Duodenal mucosa (tissue), 2 donors: ENCODE data around the gene CAMKMT.

Experiments used
- H3K27ac ChIP-seq: one replicate; pipeline ENCODE4 v1.7.0; 2013; ENCODE audit warnings: low read depth, low read length
- H3K27me3 ChIP-seq, 2 donors: one replicate each; pipeline ENCODE4 v1.7.0; 2013; ENCODE audit warnings: low read length in 2 of 2, control low read depth in 1 of 2; ENCODE audit not compliant: insufficient read depth in 2 of 2, control insufficient read depth in 1 of 2
- H3K36me3 ChIP-seq, 2 donors: one replicate each; pipeline ENCODE4 v1.7.0; 2013; ENCODE audit warnings: low read length in 2 of 2, control low read depth in 1 of 2; ENCODE audit not compliant: insufficient read depth in 2 of 2, control insufficient read depth in 1 of 2
- H3K4me1 ChIP-seq, 2 donors: one replicate each; pipeline ENCODE4 v1.7.0; 2013; ENCODE audit warnings: low read length in 2 of 2, control low read depth in 1 of 2; ENCODE audit not compliant: insufficient read depth in 2 of 2, control insufficient read depth in 1 of 2
- H3K4me3 ChIP-seq, 2 donors: one replicate each; pipeline ENCODE4 v1.7.0; 2013; ENCODE audit warnings: low read length in 2 of 2, low read depth in 1 of 2
- H3K9ac ChIP-seq, 2 donors: one replicate each; pipeline ENCODE4 v1.7.0; 2013; ENCODE audit warnings: low read length in 2 of 2, low read depth in 1 of 2
- H3K9me3 ChIP-seq, 2 donors: one replicate each; pipeline ENCODE4 v1.7.0; 2013; ENCODE audit warnings: low read length in 2 of 2, control low read depth in 1 of 2; ENCODE audit not compliant: control insufficient read depth in 1 of 2

Gene CAMKMT

GRCh38 chr2:44798139-44798659, 436.5 kb downstream of the CAMKMT start:
- H3K9ac ChIP-seq = no peak overlapping the region
- no peaks in the 10 kb centered on the region for H3K36me3 ChIP-seq
- no peaks in the 10 kb centered on the region for H3K4me1 ChIP-seq
- peaks cover 43 to 49% of the 10 kb centered on the region in 2 donors for H3K27me3 ChIP-seq
- H3K27ac ChIP-seq = no peak overlapping the region
- no peak overlapping the region for H3K4me3 ChIP-seq
- no peaks in the 10 kb centered on the region for H3K9me3 ChIP-seq

GRCh38 chr2:44799105-44799504, 437.4 kb downstream of the CAMKMT start:
- H3K9ac ChIP-seq = no peak overlapping the region
- no peak overlapping the region for H3K27ac ChIP-seq
- H3K36me3 ChIP-seq = no peaks in the 10 kb centered on the region
- no peaks in the 10 kb centered on the region for H3K4me1 ChIP-seq
- H3K27me3 ChIP-seq = peaks cover 46 to 57% of the 10 kb centered on the region in 2 donors
- no peak overlapping the region for H3K4me3 ChIP-seq
- H3K9me3 ChIP-seq = no peaks in the 10 kb centered on the region

- Histone ChIP-seq H3K27ac (no peak overlapping the region), H3K4me3 (no peak overlapping the region), H3K27me3 (peaks cover 51 to 64% of the 10 kb centered on the region in 2 donors), H3K9me3 (no peaks in the 10 kb centered on the region), H3K36me3 (no peaks in the 10 kb centered on the region), H3K9ac (no peak overlapping the region), H3K4me1 (no peaks in the 10 kb centered on the region)
Measured at GRCh38 chr2:44799754-44800153, 438.0 kb downstream of the CAMKMT start.

- no peak overlapping the region for H3K27ac ChIP-seq
- no peak overlapping the region for H3K4me3 ChIP-seq
- H3K36me3 ChIP-seq = no peaks in the 10 kb centered on the region
- no peaks in the 10 kb centered on the region for H3K4me1 ChIP-seq
- H3K9me3 ChIP-seq = no peaks in the 10 kb centered on the region
- H3K9ac ChIP-seq = no peak overlapping the region
- peaks cover 63 to 80% of the 10 kb centered on the region in 2 donors for H3K27me3 ChIP-seq
Measured at GRCh38 chr2:44801289-44801840, 439.6 kb downstream of the CAMKMT start.

- Histone ChIP-seq H3K27ac (no peak overlapping the region), H3K9ac (no peak overlapping the region), H3K36me3 (no peaks in the 10 kb centered on the region), H3K9me3 (no peaks in the 10 kb centered on the region), H3K4me1 (no peaks in the 10 kb centered on the region), H3K4me3 (no peak overlapping the region), H3K27me3 (peaks cover 70 to 87% of the 10 kb centered on the region in 2 donors)
Measured at GRCh38 chr2:44801841-44802776, 440.4 kb downstream of the CAMKMT start.

GRCh38 chr2:44802777-44803424, 441.2 kb downstream of the CAMKMT start:
- H3K27me3 ChIP-seq = peaks cover 75 to 91% of the 10 kb centered on the region in 2 donors
- no peak overlapping the region for H3K9ac ChIP-seq
- H3K36me3 ChIP-seq = no peaks in the 10 kb centered on the region
- no peak overlapping the region for H3K27ac ChIP-seq
- H3K9me3 ChIP-seq = no peaks in the 10 kb centered on the region
- H3K4me3 ChIP-seq = no peak overlapping the region
- H3K4me1 ChIP-seq = no peaks in the 10 kb centered on the region

- Histone ChIP-seq H3K27me3 (peaks cover 67 to 79% of the 10 kb centered on the region in 2 donors), H3K27ac (no peak overlapping the region)
Measured at GRCh38 chr2:44804406-44805265, 442.9 kb downstream of the CAMKMT start.

GRCh38 chr2:44805401-44806235, 443.9 kb downstream of the CAMKMT start:
- Histone ChIP-seq H3K9ac (no peak overlapping the region), H3K27me3 (peaks cover 61 to 74% of the 10 kb centered on the region in 2 donors), H3K9me3 (no peaks in the 10 kb centered on the region), H3K27ac (no peak overlapping the region), H3K4me1 (no peaks in the 10 kb centered on the region), H3K4me3 (no peak overlapping the region), H3K36me3 (no peaks in the 10 kb centered on the region)

More at GRCh38 chr2:44804406-44805265, 442.9 kb downstream of the CAMKMT start:
- H3K9ac ChIP-seq = no peak overlapping the region
- no peaks in the 10 kb centered on the region for H3K9me3 ChIP-seq
- H3K36me3 ChIP-seq = no peaks in the 10 kb centered on the region
- no peaks in the 10 kb centered on the region for H3K4me1 ChIP-seq
- no peak overlapping the region for H3K4me3 ChIP-seq
